Activated CD4-positive, alpha-beta T cell treated with anti-CD3 and anti-CD28 coated beads, Interleukin-2, amount 50 U/mL, for 24 hours (primary cell): ENCODE results near the gene CFL1.
"Not testable (repeated sequence)": the region's sequence is repeated elsewhere in the genome, so short reads cannot be mapped to it uniquely, and the experiment has no call there.

Experiments used
- DNase-seq, 2 donors: peaks; one replicate each; pipeline ENCODE4 v3.0.0-alpha.2; 2020; ENCODE audit warnings: low read depth in 1 of 2, low spot score in 1 of 2

CFL1 gene

GRCh38 chr11:65857853-65858680, at the start of gene CFL1:
CFL1 (minus strand) TSS chr11:65858180; CDS start chr11:65858099, 81 bp downstream.
- peak; percentile 90 to 95 for DNase-seq

GRCh38 chr11:65906602-65907001, 48.6 kb upstream of the CFL1 start:
- no peak for DNase-seq

GRCh38 chr11:65903715-65904114, 45.7 kb upstream of the CFL1 start:
- DNase-seq, result no peak

GRCh38 chr11:65903068-65903481, 45.1 kb upstream of the CFL1 start:
- DNase-seq, result no peak

- no peak for DNase-seq
Observed at GRCh38 chr11:65900899-65901180, 42.9 kb upstream of the CFL1 start.

GRCh38 chr11:65900125-65900898, 42.3 kb upstream of the CFL1 start, which contains the start of gene FOSL1:
FOSL1 (minus strand) TSS chr11:65900388; CDS start chr11:65900339, 49 bp downstream.
- peak; percentile 87 to 89 for DNase-seq

- DNase-seq, result peak; percentile 55 to 69
Observed at GRCh38 chr11:65899356-65900124, 41.6 kb upstream of the CFL1 start.

- no peak for DNase-seq
Observed at GRCh38 chr11:65898656-65899355, 40.8 kb upstream of the CFL1 start.

GRCh38 chr11:65897020-65897471, 39.1 kb upstream of the CFL1 start:
- DNase-seq, result no peak

- no peak for DNase-seq
Observed at GRCh38 chr11:65896034-65896999, 38.3 kb upstream of the CFL1 start.

GRCh38 chr11:65895482-65895981, 37.6 kb upstream of the CFL1 start:
- no peak for DNase-seq

- DNase-seq, result no peak
Observed at GRCh38 chr11:65894034-65894591, 36.1 kb upstream of the CFL1 start.

GRCh38 chr11:65892661-65893317, 34.8 kb upstream of the CFL1 start:
- no peak for DNase-seq

- not testable (repeated sequence) for DNase-seq
Observed at GRCh38 chr11:65892137-65892540, 34.2 kb upstream of the CFL1 start.

- peak in 1 of 2 donors; percentile 45 for DNase-seq
Observed at GRCh38 chr11:65891219-65892136, 33.5 kb upstream of the CFL1 start.

- peak; percentile 97 for DNase-seq
Observed at GRCh38 chr11:65890324-65891218, 32.6 kb upstream of the CFL1 start, which contains the start of gene CCDC85B. CCDC85B (plus strand) TSS chr11:65890673; CDS start chr11:65890784, 111 bp downstream.
